Activated naive CD4-positive, alpha-beta T cell treated with anti-CD3 and anti-CD28 coated beads, Interleukin-2, amount 10 ng/mL, durations not matched to agents 7 days and 5 days (primary cell): Measurements from ENCODE around the gene H6PD.

Experiments used
- CTCF ChIA-PET: fragments of 350-600 bp; sonication (Branson Sonifier 250); formaldehyde crosslinking; loops from one replicate; lab custom pipeline; 2021; ENCODE audit warnings: antibody characterized with exemption; lab: Charles Lee
- DNase-seq: peaks from one replicate; pipeline ENCODE4 v3.0.0-alpha.2; 2020
- H3K27ac Mint-ChIP-seq: one replicate; pipeline ENCODE4 v1.8.0; 2021; ENCODE audit warnings: mild to moderate bottlenecking, moderate library complexity, mixed read lengths
- H3K27me3 Mint-ChIP-seq: one replicate; pipeline ENCODE4 v1.8.0; 2021; ENCODE audit warnings: mild to moderate bottlenecking, mixed read lengths
- H3K36me3 Mint-ChIP-seq: one replicate; pipeline ENCODE4 v1.8.0; 2021; ENCODE audit warnings: mixed read lengths
- H3K4me1 Mint-ChIP-seq: one replicate; pipeline ENCODE4 v1.8.0; 2021; ENCODE audit warnings: mixed read lengths
- H3K4me3 Mint-ChIP-seq: one replicate; pipeline ENCODE4 v1.8.0; 2021; ENCODE audit warnings: mild to moderate bottlenecking, moderate library complexity, mixed read lengths
- H3K9me3 Mint-ChIP-seq: one replicate; pipeline ENCODE4 v1.8.0; 2021; ENCODE audit warnings: mixed read lengths

H6PD gene

GRCh38 chr1:9240914-9241820, 6.6 kb downstream of the H6PD start:
- H3K4me1 Mint-ChIP-seq = peaks cover 67% of the 10 kb centered on the region
- no peak overlapping the region for H3K4me3 Mint-ChIP-seq

GRCh38 chr1:9241891-9242290, 7.3 kb downstream of the H6PD start:
- Mint-ChIP-seq H3K9me3 (no peaks in the 10 kb centered on the region), H3K4me1 (peaks cover 66% of the 10 kb centered on the region), H3K27ac (no peak overlapping the region), H3K36me3 (peaks cover 21% of the 10 kb centered on the region), H3K4me3 (no peak overlapping the region), H3K27me3 (peaks cover 13% of the 10 kb centered on the region)
- CTCF ChIA-PET = interaction anchor here (1.3 kb wide), 1 partner anchor 237 kb away, joined by 3 read pairs; no protein-coding TSS in a partner anchor
- DNase-seq = no peak

More at GRCh38 chr1:9240914-9241820, 6.6 kb downstream of the H6PD start:
- Mint-ChIP-seq H3K27me3 (peaks cover 13% of the 10 kb centered on the region), H3K27ac (no peak overlapping the region), H3K9me3 (no peaks in the 10 kb centered on the region), H3K36me3 (peaks cover 19% of the 10 kb centered on the region)
- CTCF ChIA-PET = interaction anchor here (0.6 kb wide), 1 partner anchor 160 kb away, joined by 3 read pairs; no protein-coding TSS in a partner anchor
- no peak for DNase-seq

GRCh38 chr1:9242338-9242969, 7.9 kb downstream of the H6PD start:
- H3K27ac Mint-ChIP-seq = no peak overlapping the region
- peaks cover 13% of the 10 kb centered on the region for H3K27me3 Mint-ChIP-seq
- H3K4me1 Mint-ChIP-seq = peaks cover 64% of the 10 kb centered on the region
- no peak for DNase-seq
- CTCF ChIA-PET = interaction anchor here (1.3 kb wide), 1 partner anchor 238 kb away, joined by 3 read pairs; no protein-coding TSS in a partner anchor
- no peaks in the 10 kb centered on the region for H3K9me3 Mint-ChIP-seq
- H3K36me3 Mint-ChIP-seq = peaks cover 21% of the 10 kb centered on the region
- H3K4me3 Mint-ChIP-seq = no peak overlapping the region

- no peaks in the 10 kb centered on the region for H3K9me3 Mint-ChIP-seq
- no peak for DNase-seq
- H3K4me1 Mint-ChIP-seq = peaks cover 57% of the 10 kb centered on the region
- H3K27ac Mint-ChIP-seq = no peak overlapping the region
- no peak overlapping the region for H3K4me3 Mint-ChIP-seq
- CTCF ChIA-PET = interaction anchor here (1.3 kb wide), 2 partner anchors 8 to 238 kb away, joined by 3 to 4 read pairs; partner anchors contain the start of gene H6PD
- peaks cover 9% of the 10 kb centered on the region for H3K27me3 Mint-ChIP-seq
- peaks cover 18% of the 10 kb centered on the region for H3K36me3 Mint-ChIP-seq
Observed at GRCh38 chr1:9243066-9243739, 8.6 kb downstream of the H6PD start.

GRCh38 chr1:9244501-9245229, 10.1 kb downstream of the H6PD start:
- Mint-ChIP-seq H3K9me3 (no peaks in the 10 kb centered on the region), H3K27me3 (peaks cover 5% of the 10 kb centered on the region), H3K4me3 (no peak overlapping the region), H3K36me3 (peaks cover 15% of the 10 kb centered on the region), H3K27ac (peak overlapping the region; percentile 76), H3K4me1 (peaks cover 42% of the 10 kb centered on the region)
- CTCF ChIA-PET = interaction anchor here (0.8 to 2.6 kb wide), 4 partner anchors 10 to 102 kb away, joined by 3 to 12 read pairs (median 4); partner anchors contain the start of gene H6PD
- peak; percentile 39 for DNase-seq

- CTCF ChIA-PET = interaction anchor here (0.8 to 2.6 kb wide), 3 partner anchors 12 to 103 kb away, joined by 3 to 12 read pairs (median 4); no protein-coding TSS in a partner anchor
- H3K9me3 Mint-ChIP-seq = no peaks in the 10 kb centered on the region
- no peak overlapping the region for H3K4me3 Mint-ChIP-seq
- peaks cover 15% of the 10 kb centered on the region for H3K36me3 Mint-ChIP-seq
- no peak for DNase-seq
- no peak overlapping the region for H3K27ac Mint-ChIP-seq
- H3K4me1 Mint-ChIP-seq = peaks cover 36% of the 10 kb centered on the region
- H3K27me3 Mint-ChIP-seq = peaks cover 4% of the 10 kb centered on the region
Observed at GRCh38 chr1:9245230-9245619, 10.7 kb downstream of the H6PD start.

GRCh38 chr1:9245661-9246060, 11.1 kb downstream of the H6PD start:
- DNase-seq = no peak
- CTCF ChIA-PET = interaction anchor here (0.8 to 2.6 kb wide), 3 partner anchors 12 to 103 kb away, joined by 3 to 12 read pairs (median 4); no protein-coding TSS in a partner anchor
- no peaks in the 10 kb centered on the region for H3K9me3 Mint-ChIP-seq
- peaks cover 4% of the 10 kb centered on the region for H3K27me3 Mint-ChIP-seq
- no peak overlapping the region for H3K4me3 Mint-ChIP-seq
- no peak overlapping the region for H3K27ac Mint-ChIP-seq
- H3K4me1 Mint-ChIP-seq = peaks cover 32% of the 10 kb centered on the region
- peaks cover 15% of the 10 kb centered on the region for H3K36me3 Mint-ChIP-seq

- Mint-ChIP-seq H3K9me3 (no peaks in the 10 kb centered on the region), H3K4me1 (peaks cover 29% of the 10 kb centered on the region), H3K27me3 (no peaks in the 10 kb centered on the region), H3K27ac (no peak overlapping the region), H3K36me3 (peaks cover 15% of the 10 kb centered on the region), H3K4me3 (no peak overlapping the region)
- CTCF ChIA-PET = interaction anchor here (2.6 kb wide), 1 partner anchor 104 kb away, joined by 12 read pairs; no protein-coding TSS in a partner anchor
- DNase-seq = no peak
Observed at GRCh38 chr1:9246215-9246614, 11.6 kb downstream of the H6PD start.

- Mint-ChIP-seq H3K9me3 (no peaks in the 10 kb centered on the region), H3K4me3 (no peak overlapping the region), H3K4me1 (peaks cover 24% of the 10 kb centered on the region), H3K36me3 (peaks cover 14% of the 10 kb centered on the region), H3K27me3 (no peaks in the 10 kb centered on the region), H3K27ac (no peak overlapping the region)
- CTCF ChIA-PET = interaction anchor here (0.9 to 1.3 kb wide), 3 partner anchors 13 to 248 kb away, joined by 3 read pairs; no protein-coding TSS in a partner anchor
- DNase-seq = no peak
Observed at GRCh38 chr1:9246841-9247785, 12.5 kb downstream of the H6PD start.

GRCh38 chr1:9247894-9248293, 13.3 kb downstream of the H6PD start:
- no peak for DNase-seq
- peaks cover 24% of the 10 kb centered on the region for H3K4me1 Mint-ChIP-seq
- H3K27me3 Mint-ChIP-seq = no peaks in the 10 kb centered on the region
- H3K9me3 Mint-ChIP-seq = no peaks in the 10 kb centered on the region
- H3K36me3 Mint-ChIP-seq = peaks cover 13% of the 10 kb centered on the region
- H3K4me3 Mint-ChIP-seq = no peak overlapping the region
- H3K27ac Mint-ChIP-seq = no peak overlapping the region
- CTCF ChIA-PET = interaction anchor here (0.9 to 1.3 kb wide), 4 partner anchors 14 to 247 kb away, joined by 3 read pairs; no protein-coding TSS in a partner anchor

- DNase-seq = no peak
- H3K4me1 Mint-ChIP-seq = peaks cover 24% of the 10 kb centered on the region
- H3K27ac Mint-ChIP-seq = no peak overlapping the region
- H3K4me3 Mint-ChIP-seq = no peak overlapping the region
- CTCF ChIA-PET = interaction anchor here (0.9 to 1.3 kb wide), 7 partner anchors 8 to 246 kb away, joined by 3 read pairs; no protein-coding TSS in a partner anchor
- peaks cover 13% of the 10 kb centered on the region for H3K36me3 Mint-ChIP-seq
- no peaks in the 10 kb centered on the region for H3K9me3 Mint-ChIP-seq
- H3K27me3 Mint-ChIP-seq = no peaks in the 10 kb centered on the region
Observed at GRCh38 chr1:9248341-9249262, 14.0 kb downstream of the H6PD start.
